IPS-NIHi11 (cell line): ENCODE measurements around the gene ODAD3.

ENCODE experiments used
- DNase-seq: peaks from one replicate; pipeline ENCODE4 v3.0.0; 2012; ENCODE audit warnings: mixed read lengths, low spot score

Gene ODAD3

DNA sequence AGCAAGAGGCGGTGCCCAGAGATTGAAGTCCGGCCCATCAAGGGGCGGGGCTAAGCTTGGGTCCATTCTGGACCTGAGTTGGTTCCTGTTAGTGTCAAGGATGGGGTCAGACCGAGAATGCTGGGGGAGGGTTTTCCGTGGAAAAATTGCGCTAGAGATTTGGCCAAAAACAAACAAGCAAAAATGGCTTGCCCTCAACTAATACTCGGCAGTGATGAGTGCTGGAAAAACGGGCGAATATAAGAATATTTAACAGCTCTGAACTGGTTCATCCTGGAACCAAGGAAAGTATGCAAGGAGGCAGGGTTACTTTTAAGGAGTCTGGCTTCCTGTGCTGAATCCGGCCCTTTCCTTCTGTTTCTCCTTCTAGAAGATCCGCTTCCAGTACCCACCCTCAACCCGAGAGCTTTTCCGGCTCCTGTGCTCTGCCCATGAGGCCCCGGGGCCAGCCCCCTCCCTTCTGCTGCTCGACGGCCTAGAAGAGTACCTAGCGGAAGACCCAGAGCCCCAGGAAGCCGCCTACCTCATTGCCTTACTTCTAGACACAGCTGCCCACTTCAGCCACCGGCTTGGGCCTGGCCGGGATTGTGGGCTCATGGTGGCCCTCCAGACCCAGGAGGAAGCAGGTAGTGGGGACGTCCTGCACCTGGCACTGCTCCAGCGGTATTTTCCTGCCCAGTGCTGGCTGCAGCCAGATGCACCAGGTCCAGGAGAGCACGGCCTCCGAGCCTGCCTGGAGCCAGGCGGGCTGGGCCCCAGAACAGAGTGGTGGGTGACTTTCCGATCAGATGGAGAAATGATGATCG, 59.6 kb downstream of the ODAD3 start:
- peak; percentile 19 for DNase-seq

DNA sequence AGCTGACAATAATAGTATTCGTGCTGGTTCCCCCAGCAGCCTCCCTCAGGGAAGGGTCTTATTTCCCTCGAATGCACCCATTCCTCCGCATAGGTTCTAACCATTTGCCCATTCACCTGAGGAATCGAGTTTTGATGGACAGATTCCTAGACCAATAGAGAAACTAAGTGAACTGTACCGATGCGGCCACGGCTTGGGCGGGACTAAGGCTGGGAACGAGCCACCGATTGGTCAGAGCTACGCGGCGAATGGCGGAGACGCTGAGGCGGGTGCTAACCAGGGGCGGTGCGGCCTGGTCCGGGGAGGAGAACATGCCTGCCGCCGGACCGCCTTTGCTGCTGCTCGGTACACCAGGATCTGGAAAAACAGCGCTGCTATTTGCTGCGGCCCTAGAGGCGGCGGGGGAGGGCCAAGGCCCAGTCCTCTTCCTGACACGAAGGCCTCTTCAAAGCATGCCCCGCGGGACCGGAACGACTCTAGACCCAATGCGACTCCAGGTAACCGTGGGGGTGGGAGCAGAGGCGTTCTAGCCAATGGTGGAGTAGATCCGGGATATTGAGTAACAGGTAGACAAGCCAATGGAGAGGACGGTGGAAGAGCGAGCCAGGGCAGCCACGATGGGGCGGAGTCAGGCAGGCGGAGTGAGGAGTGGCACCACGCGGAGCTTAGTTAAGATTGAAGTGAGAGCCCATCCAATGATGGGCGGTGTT, 60.3 kb downstream of the ODAD3 start, which contains the start of gene SWSAP1:
Gene SWSAP1 (plus strand): TSS at position 234 of the 710 bp plus-strand sequence. CDS start 15 bp downstream, at position 249.
- peak; percentile 95 for DNase-seq

DNA sequence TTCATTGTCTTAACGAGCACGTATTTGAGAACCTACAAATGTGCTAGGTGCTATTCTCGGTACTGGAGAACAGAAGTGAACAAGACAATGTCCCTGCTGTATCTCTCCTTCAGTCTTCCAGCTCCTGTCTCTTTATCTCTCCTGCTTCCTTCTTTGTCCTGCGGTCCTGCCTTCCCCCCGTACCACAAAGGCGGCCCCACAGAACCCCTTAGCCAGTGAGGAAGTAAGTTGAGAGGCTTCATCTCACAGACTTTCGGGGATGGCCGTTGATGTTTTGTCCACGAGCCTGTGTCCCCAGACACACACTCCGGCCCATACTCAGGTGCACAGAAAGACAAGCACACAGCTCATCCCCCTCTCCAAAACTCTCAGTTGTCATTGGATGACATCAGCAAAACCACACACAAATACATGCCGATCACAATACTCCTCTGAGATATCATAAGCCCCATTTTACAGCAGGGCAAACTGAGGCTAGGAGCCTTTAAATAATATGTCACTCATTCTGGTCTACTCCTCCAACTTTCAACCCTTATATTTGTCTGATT, 61.0 kb downstream of the ODAD3 start:
- no peak for DNase-seq

DNA sequence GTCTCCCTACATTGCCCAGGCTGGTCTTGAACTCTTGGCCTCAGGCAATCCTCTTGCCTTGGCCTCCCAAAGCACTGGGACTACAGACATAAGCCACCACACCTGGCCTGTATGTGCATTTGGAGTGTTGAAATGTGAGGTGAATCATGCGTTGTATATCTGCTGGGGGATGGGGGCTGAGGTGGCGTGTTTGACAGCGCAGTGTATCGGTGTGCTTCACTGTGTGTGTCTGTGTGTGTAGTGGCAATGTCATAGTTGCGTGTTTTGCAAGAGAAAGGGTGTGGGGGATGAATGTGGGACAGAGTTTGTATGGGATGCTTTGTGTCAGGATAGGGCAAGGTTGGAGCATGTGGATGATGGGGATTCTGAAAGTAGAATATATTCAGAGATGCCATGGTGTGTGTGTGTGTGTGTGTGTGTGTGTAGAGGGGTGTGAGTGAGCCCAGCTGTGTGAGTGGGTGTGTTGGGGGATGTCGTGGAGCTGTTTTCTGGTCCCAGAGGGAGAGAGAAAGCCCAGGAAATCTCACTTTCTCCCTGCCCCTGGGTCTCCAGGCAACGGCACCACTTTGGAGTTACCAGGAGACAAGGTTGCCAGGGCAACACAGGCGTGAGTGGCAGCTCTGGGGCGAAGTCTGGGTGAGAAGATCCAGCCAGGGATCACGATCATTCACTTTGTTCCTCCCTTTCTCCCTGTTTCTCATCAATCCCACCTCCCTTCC, 61.6 kb downstream of the ODAD3 start:
- DNase-seq: peak; percentile 51

DNA sequence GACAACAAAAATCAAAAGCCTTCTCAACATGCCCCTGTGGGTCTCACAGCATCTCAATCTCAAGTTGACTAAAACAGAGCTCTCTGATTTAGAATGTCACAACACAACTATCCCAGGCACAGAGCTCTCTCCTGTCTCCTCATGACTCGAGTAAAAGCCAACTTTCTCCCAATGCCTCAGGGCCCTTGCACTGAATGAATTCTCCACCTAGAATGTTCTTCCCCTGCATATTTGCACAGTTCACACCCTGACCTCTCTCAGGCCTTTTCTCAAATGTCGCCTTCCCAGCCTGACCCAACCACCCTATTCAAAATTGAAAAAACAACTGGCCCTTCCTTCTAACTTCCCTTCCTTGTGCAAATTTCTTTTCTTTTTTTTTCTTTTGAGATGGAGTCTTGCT, 64.2 kb downstream of the ODAD3 start:
- DNase-seq: no peak
